GM10266 (cell line): ENCODE data around the gene EVI5.
A peak's percentile ranks its signal among the peaks of the same experiment; 100 is the strongest.
"Not testable (repeated sequence)": the region's sequence is repeated elsewhere in the genome, so short reads cannot be mapped to it uniquely, and the experiment has no call there.

Experiments
- DNase-seq: peaks from one replicate; pipeline ENCODE4 v3.0.0; 2012; ENCODE audit errors: extremely low spot score
- CTCF ChIP-seq: IDR thresholded peaks from 2 replicates; pipeline ENCODE4 v1.5.1; 2012; ENCODE audit warnings: mild to moderate bottlenecking, low read depth; ENCODE audit not compliant: control insufficient read depth, insufficient read depth; ENCODE audit errors: missing control alignments

EVI5 gene

GRCh38 chr1:92638498-92638897 lies 146.4 kb downstream of the EVI5 start:
- TF ChIP-seq CTCF: no peak
- no peak for DNase-seq

GRCh38 chr1:92635203-92635602 lies 149.7 kb downstream of the EVI5 start:
- not testable (repeated sequence) for DNase-seq

GRCh38 chr1:92623187-92623778 lies 161.6 kb downstream of the EVI5 start:
- TF ChIP-seq CTCF: peak; percentile 39
- no peak for DNase-seq

GRCh38 chr1:92619466-92620189 lies 165.3 kb downstream of the EVI5 start:
- DNase-seq: no peak
- TF ChIP-seq CTCF: no peak

- DNase-seq: no peak
- TF ChIP-seq CTCF: no peak
These were observed 183.9 kb downstream of the EVI5 start for GRCh38 chr1:92601044-92601443.

GRCh38 chr1:92599184-92599583 lies 185.7 kb downstream of the EVI5 start:
- peak; percentile 45 for TF ChIP-seq CTCF
- DNase-seq: peak; percentile 35

- DNase-seq: not testable (repeated sequence)
These were observed 195.5 kb downstream of the EVI5 start for GRCh38 chr1:92589361-92589760.

- peak; percentile 26 for DNase-seq
These were observed 197.5 kb downstream of the EVI5 start for GRCh38 chr1:92587445-92587844.

More at GRCh38 chr1:92587445-92587844, 197.5 kb downstream of the EVI5 start:
- no peak for TF ChIP-seq CTCF
